OCI-LY3 (cell line): Measurements from ENCODE around the gene ADAMTS10.
"Not testable (repeated sequence)": the region's sequence is repeated elsewhere in the genome, so short reads cannot be mapped to it uniquely, and the experiment has no call there.

Source experiments
- H2AFZ ChIP-seq: fragments of 200-600, 300-600 bp; shearing (Covaris generic); 2 replicates; pipeline ENCODE4 v1.6.0; 2014; ENCODE audit warnings: antibody characterized with exemption, low read depth, low read length
- H3K27ac ChIP-seq: fragments of 200-600, 300-600 bp; sonication (generic); 2 replicates; pipeline ENCODE4 v1.5.1; 2014; ENCODE audit warnings: mild to moderate bottlenecking, low read length, moderate library complexity, mixed read lengths
- H3K27me3 ChIP-seq: fragments of 200-600, 300-600 bp; sonication (generic); 2 replicates; pipeline ENCODE4 v1.6.1; 2014; ENCODE audit warnings: low read depth, low read length, mixed read lengths
- H3K36me3 ChIP-seq: fragments of 200-600, 300-600 bp; sonication (generic); replicated peaks from 2 replicates; pipeline ENCODE3; 2014; ENCODE audit warnings: low read depth, low read length, mixed read lengths
- H3K4me1 ChIP-seq: fragments of 300-600, 200-600 bp; sonication (generic); 2 replicates; pipeline ENCODE4 v1.6.1; 2014; ENCODE audit warnings: low read length, mixed read lengths
- H3K4me2 ChIP-seq: fragments of 200-600, 300-600 bp; sonication (generic); 2 replicates; pipeline ENCODE4 v1.6.1; 2014; ENCODE audit warnings: low read length, mixed read lengths
- H3K4me3 ChIP-seq: fragments of 300-600, 200-600 bp; sonication (generic); 2 replicates; pipeline ENCODE4 v1.5.1; 2014; ENCODE audit warnings: antibody characterized with exemption, mild to moderate bottlenecking, low read length, moderate library complexity
- H3K79me2 ChIP-seq: fragments of 300-600, 200-600 bp; shearing (Covaris generic); 2 replicates; pipeline ENCODE4 v1.6.1; 2014; ENCODE audit warnings: mild to moderate bottlenecking, low read length, mixed read lengths
- H3K9ac ChIP-seq: fragments of 300-600, 200-600 bp; shearing (Covaris generic); 2 replicates; pipeline ENCODE4 v1.6.0; 2014; ENCODE audit warnings: mild to moderate bottlenecking, low read length, moderate library complexity
- H3K9me3 ChIP-seq: fragments of 200-600, 300-600 bp; shearing (Covaris generic); 2 replicates; pipeline ENCODE4 v1.6.1; 2014; ENCODE audit warnings: low read length, mixed read lengths; ENCODE audit not compliant: insufficient read depth
- H4K20me1 ChIP-seq: fragments of 200-600, 300-600 bp; sonication (generic); 2 replicates; pipeline ENCODE4 v1.6.1; 2016; ENCODE audit warnings: low read length, mixed read lengths; ENCODE audit not compliant: insufficient read depth
- CTCF ChIP-seq: fragments of 200-600, 300-600 bp; sonication (generic); IDR thresholded peaks from 2 replicates; pipeline ENCODE4 v1.5.1; 2014; ENCODE audit warnings: antibody characterized with exemption, low read length, low read depth
- EZH2phosphoT487 ChIP-seq: fragments of 200-600 bp; shearing (Covaris generic); IDR thresholded peaks from 2 replicates; pipeline ENCODE4 v1.6.1; 2018; ENCODE audit warnings: antibody characterized with exemption, mixed run types, low read depth

The ADAMTS10 gene

GRCh38 chr19:8566855-8567254 is 43.7 kb downstream of the ADAMTS10 start:
- H3K9me3 ChIP-seq: no peaks in the 10 kb centered on the region
- no peak overlapping the region for H3K4me3 ChIP-seq
- H2AFZ ChIP-seq: no peak overlapping the region
- no peaks in the 10 kb centered on the region for H3K27me3 ChIP-seq
- H3K36me3 ChIP-seq: no peaks in the 10 kb centered on the region
- H3K4me1 ChIP-seq: peaks cover 7% of the 10 kb centered on the region
- TF ChIP-seq CTCF: no peak
- TF ChIP-seq EZH2phosphoT487: no peak
- H4K20me1 ChIP-seq: no peaks in the 10 kb centered on the region
- H3K79me2 ChIP-seq: no peaks in the 10 kb centered on the region
- no peak overlapping the region for H3K9ac ChIP-seq
- H3K4me2 ChIP-seq: no peak overlapping the region
- H3K27ac ChIP-seq: no peak overlapping the region

- H3K27me3 ChIP-seq, H4K20me1 ChIP-seq: not testable (repeated sequence)
Measured at GRCh38 chr19:8564866-8565265, 45.6 kb downstream of the ADAMTS10 start.

GRCh38 chr19:8561075-8561764 is 49.3 kb downstream of the ADAMTS10 start:
- H3K9ac ChIP-seq: no peak overlapping the region
- H3K4me3 ChIP-seq: no peak overlapping the region
- H3K4me2 ChIP-seq: no peak overlapping the region
- no peak for TF ChIP-seq CTCF
- no peak for TF ChIP-seq EZH2phosphoT487
- no peaks in the 10 kb centered on the region for H3K79me2 ChIP-seq
- H3K36me3 ChIP-seq: no peaks in the 10 kb centered on the region
- no peak overlapping the region for H3K27ac ChIP-seq
- no peaks in the 10 kb centered on the region for H3K27me3 ChIP-seq
- H3K9me3 ChIP-seq: no peaks in the 10 kb centered on the region
- H4K20me1 ChIP-seq: no peaks in the 10 kb centered on the region
- no peak overlapping the region for H2AFZ ChIP-seq
- H3K4me1 ChIP-seq: peaks cover 4% of the 10 kb centered on the region; the same call in 1 of the 2 replicates

More at GRCh38 chr19:8564866-8565265, 45.6 kb downstream of the ADAMTS10 start:
- H3K4me1 ChIP-seq, H3K4me3 ChIP-seq, H3K9ac ChIP-seq, H3K27ac ChIP-seq, H2AFZ ChIP-seq, H3K36me3 ChIP-seq, H3K79me2 ChIP-seq, H3K9me3 ChIP-seq, H3K4me2 ChIP-seq: not testable (repeated sequence)

- H3K9ac ChIP-seq: no peak overlapping the region
Measured at GRCh38 chr19:8558325-8558724, 52.2 kb downstream of the ADAMTS10 start.

More at GRCh38 chr19:8558325-8558724, 52.2 kb downstream of the ADAMTS10 start:
- Histone ChIP-seq H3K9me3 (no peaks in the 10 kb centered on the region), H4K20me1 (no peaks in the 10 kb centered on the region), H3K4me1 (peaks cover 4% of the 10 kb centered on the region; the same call in 1 of the 2 replicates), H3K79me2 (no peaks in the 10 kb centered on the region), H3K4me2 (no peak overlapping the region), H3K27ac (no peak overlapping the region), H3K4me3 (no peak overlapping the region), H3K27me3 (no peaks in the 10 kb centered on the region), H3K36me3 (no peaks in the 10 kb centered on the region), H2AFZ (no peak overlapping the region)
- no peak for TF ChIP-seq CTCF
- no peak for TF ChIP-seq EZH2phosphoT487
